HG03378 (cell line): ENCODE results near the gene GABRQ.
A peak's percentile ranks its signal among the peaks of the same experiment; 100 is the strongest.

Experiments used
- ATAC-seq: cut with Tn5 transposase; IDR thresholded peaks from one replicate; pipeline ENCODE4 v1.9.1; 2021; ENCODE audit warnings: mild to moderate bottlenecking, moderate library complexity; ENCODE audit not compliant: unreplicated experiment

The GABRQ gene

DNA sequence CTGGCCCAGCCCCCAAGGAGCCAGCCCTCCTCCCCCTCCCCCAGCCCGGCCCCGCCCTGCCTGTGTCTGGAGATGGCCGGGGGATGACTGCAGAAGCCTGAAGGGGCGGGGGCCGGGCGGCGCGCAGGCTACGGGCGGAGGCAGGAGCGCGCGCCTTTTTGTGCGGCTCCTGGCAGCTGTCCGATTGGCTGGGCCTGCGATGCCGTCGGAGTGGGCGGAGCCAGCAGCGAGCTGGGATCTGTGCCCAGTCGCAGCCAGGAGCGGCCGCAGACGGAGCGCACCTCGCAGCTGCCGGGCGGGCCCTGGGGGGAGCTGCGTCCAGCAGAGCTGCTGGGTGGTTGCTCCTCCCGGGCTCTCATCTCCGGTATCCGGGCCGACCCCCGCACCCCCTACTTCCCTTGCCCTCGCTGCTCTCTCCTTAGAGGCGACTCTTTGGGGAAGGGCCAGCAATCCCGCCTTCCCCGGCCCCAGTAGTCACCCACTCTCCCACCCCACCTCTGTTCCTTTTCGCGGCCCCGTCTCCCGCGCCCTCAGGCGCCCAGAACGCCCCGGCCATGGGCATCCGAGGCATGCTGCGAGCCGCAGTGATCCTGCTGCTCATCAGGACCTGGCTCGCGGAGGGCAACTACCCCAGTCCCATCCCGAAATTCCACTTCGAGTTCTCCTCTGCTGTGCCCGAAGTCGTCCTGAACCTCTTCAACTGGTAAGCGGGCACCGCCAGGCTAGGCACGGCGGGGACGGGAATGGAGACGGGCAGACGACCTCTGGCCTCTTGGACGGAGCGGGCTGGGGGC lies at the start of gene GABRQ:
Gene GABRQ, plus strand, starts transcription at position 247 of the 794 bp plus-strand sequence. Its CDS starts 308 bp downstream, at position 555.
- no peak for ATAC-seq

- no peak for ATAC-seq
These were observed 49.5 kb upstream of the GABRQ start for GRCh38 chrX:152588206-152588605.

DNA sequence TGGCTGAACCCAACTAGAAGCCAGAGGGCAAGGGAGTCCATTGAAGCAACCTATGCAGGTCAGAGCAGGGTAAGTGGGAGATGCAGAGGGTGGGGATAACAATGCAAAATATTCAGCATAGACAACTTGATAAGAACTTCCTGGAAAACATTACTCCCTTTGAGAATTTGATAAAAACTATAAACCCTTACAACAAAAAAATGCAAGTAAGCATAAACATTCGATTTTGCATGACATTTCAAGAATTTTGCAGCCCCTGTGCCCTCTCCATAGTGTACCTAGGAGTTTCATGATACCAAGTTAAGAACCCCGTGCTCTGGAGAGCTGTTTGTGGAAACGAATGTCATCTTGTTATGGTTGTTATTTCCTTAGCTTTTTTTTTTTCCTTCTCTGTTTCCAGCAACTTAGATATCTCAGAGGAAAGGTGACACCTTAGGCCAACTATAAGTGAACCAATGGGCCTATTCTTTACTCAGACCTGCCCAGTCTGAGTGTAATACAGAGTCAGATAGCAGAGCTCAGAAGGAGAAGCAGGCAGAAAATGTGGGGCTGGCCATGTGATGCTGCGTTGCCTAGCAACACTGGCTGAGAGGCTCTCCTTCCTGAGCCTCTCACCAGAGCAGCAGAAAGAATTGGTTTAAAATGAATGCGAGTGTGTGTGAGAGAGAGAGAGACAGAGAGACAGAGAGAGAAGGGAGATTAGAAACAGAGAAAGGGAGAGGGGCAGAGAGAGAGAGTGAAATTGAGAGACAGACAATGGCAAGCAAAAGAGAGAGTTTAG lies 36.7 kb upstream of the GABRQ start:
- no peak for ATAC-seq

DNA sequence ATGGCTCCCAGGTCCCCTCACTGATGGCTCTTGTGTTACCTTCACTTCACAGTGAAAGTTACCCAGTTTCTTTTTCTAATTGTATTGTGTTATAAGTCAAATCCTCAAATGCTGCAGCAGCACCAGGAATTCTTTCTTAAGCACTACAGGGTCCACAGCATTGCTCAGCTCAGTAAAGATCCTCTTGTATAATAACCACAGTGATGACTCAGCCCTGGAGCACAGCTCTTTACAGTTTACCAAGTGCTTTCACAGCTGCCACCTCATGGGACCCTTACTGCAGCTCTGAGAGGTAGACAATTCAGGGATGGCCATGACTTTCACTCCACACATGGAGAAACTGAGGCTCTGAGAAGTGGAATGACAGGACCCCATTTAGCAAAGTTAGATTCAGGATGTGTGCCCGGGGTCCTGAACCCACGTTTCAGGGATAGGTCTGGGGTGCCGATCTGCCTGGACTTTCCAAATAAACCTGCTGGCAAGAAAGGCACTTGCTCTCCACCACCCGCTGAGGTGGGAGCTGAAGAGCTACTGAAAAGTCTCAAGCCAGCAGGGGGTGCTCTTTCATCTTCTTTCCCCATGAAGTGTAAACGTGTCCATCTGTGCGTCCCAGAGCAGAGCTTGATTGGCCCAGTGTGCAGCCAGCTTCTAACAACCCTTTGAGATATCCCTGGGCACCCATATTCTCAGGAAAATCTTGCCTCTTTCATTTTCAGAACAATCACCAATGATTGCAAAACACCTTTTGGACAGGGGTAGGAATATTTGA lies 35.7 kb upstream of the GABRQ start:
- no peak for ATAC-seq

DNA sequence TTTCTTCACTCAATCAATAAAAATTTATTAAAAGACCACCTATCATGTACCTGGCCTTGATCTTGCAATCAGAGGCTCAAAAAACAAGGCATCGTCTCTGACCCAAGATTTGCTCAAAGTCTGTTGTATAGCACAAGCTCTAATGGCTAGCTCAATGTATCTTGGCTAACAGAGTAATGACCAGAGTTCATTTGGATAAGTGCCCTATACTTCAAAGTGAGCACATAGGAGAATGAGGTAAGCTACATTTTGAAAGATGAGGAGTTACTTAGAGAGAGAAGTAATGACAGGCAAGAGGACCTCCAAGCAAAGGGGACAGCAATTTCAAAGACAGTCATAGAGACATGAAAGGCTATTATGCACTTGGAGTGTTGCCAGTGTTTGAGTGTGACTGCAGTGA lies 22.9 kb upstream of the GABRQ start:
- no peak for ATAC-seq

DNA sequence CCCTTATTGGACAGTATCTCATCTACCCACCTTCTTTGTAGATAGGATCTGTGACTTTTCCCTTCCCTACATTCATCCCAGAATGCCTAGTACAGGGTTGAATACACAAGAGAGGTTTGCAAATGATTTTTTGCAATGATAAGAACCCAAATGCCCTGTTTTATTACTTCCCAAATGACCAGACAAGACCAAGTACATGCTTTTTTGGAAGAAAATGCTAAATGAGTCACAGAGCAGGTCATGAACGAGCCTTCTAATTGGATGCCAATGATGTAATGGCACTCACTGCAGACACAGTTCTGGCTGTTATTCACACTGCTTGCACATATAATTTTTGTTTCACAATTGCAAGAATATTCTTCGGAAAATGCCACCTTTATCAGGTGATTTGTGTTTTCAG lies 17.8 kb upstream of the GABRQ start:
- no peak for ATAC-seq

GRCh38 chrX:152632445-152633097 lies 5.1 kb upstream of the GABRQ start:
- no peak for ATAC-seq

GRCh38 chrX:152635941-152636340 lies 1.8 kb upstream of the GABRQ start:
- peak; percentile 52 for ATAC-seq

DNA sequence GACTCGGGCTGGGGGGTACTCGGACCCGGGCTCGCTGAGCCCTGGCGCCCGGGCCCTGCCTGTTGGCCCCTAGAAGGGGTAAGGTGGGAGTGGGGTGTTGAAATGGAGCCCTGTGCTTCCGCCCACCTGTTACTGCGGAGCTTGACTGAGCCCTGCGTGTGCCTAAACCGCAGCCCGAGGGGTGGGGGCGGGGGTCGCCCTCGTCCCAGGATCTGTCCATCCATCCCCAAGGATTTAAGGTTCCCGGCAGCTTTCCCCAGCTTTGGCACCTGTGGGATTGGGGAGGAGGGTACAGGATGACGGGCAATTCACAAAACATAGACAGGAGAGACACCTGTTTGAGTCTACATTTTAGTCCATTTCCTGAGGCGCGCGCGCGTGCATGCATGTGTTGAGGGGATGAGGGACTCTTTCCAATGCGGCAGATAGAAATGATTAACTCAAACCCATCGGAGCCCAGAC lies 779 bp downstream of the GABRQ start:
- no peak for ATAC-seq

- ATAC-seq: no peak
These were observed 1.7 kb downstream of the GABRQ start for GRCh38 chrX:152639426-152639825.

- no peak for ATAC-seq
These were observed 2.5 kb downstream of the GABRQ start for GRCh38 chrX:152640034-152640818.

DNA sequence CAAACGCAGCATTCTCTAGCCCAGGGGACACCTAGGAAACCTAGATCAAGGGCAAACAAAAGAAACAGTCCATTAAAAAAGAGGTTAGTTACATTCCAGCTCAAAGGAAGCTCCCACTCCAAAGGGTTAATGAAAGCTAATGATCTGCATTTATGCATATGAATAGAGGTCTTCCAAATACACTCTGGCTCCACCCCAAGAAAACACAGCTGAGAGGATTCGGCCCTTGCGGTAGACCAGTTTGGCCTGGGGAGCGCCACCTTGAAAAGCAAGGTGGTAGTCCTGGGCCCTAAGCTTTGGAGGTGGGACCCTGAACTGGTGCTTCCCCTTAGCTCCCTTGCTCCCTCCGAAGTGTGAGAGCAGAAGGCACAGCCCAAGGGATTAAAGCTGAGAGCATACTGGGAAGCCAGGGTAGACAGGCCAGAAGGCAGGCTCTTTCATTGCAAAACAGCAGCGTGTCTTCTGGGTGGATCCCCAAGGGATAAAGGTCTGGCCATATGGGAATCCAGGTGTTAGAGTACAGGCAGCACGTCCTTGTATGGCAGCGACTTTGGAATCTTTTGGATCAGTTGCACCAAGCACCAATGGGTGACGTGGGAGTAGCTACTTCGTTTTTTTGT lies 3.7 kb downstream of the GABRQ start:
- no peak for ATAC-seq

- ATAC-seq: no peak
These were observed 4.3 kb downstream of the GABRQ start for GRCh38 chrX:152641996-152642395.

GRCh38 chrX:152642931-152643564 lies 5.4 kb downstream of the GABRQ start:
- no peak for ATAC-seq

DNA sequence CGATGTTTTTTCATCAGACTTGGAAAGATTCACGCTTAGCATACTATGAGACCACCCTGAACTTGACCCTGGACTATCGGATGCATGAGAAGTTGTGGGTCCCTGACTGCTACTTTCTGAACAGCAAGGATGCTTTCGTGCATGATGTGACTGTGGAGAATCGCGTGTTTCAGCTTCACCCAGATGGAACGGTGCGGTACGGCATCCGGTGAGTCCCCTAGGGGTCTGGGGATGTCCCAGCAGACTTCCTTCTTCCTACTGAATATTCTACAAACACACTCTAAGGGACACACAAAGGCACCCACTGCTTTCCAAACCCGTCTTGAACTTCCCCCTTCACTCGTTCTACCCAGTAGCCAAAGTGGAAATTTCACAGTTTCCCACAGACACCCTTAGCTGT lies 9.3 kb downstream of the GABRQ start:
- ATAC-seq: no peak

DNA sequence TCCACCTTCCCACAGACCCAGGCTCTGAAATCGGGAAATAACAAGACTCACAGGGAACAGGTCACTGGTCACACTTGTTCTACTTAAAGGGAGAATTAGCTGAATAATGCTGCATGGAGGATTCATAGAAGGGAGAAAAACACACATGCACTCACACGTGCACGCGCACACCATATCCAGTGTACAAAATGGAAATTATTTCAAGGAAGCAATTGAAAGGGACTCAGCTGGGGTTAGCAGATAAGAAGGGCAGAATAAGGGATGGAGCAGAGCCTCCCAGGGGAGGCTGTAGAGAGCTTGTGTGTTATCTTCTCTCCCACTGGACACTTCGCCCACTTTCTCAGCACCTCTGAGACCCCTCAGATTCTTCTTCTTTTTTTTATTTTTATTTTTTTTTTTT lies 10.3 kb downstream of the GABRQ start:
- ATAC-seq: no peak

GRCh38 chrX:152652060-152652459 lies 14.4 kb downstream of the GABRQ start:
- ATAC-seq: no peak

DNA sequence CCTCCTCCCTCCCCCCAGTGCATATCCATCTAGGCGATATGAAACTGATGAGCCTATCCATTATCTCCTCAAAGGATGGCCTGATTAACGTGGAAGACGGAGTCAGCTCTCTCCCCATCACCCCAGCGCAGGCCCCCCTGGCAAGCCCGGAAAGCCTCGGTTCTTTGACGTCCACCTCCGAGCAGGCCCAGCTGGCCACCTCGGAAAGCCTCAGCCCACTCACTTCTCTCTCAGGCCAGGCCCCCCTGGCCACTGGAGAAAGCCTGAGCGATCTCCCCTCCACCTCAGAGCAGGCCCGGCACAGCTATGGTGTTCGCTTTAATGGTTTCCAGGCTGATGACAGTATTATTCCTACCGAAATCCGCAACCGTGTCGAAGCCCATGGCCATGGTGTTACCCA lies 14.8 kb downstream of the GABRQ start:
- no peak for ATAC-seq

DNA sequence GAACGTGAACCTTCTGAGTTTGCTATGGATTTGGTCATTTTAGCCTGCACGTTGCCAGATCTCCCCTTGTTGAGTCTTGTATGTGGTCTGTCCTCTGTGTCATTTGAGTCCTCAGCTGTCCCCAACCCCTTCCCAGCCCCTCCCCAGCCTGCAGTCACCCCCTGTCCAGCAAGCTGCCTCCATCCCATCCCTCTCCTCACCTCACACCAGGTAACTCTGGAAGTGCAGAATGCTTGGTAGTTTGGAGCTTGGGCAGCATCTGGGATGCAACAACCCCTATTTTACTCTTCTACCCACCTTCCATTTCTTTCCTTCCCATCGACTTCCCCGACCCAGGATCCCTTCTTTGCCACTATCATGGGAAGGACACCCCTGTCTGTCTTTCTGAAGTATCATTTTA lies 18.4 kb downstream of the GABRQ start:
- ATAC-seq: no peak
